GM19193 (cell line): Measurements from ENCODE around the gene SYNDIG1.

Experiments used
- POLR2A ChIP-seq: IDR thresholded peaks from 4 replicates; pipeline ENCODE4 v1.6.1; 2011; ENCODE audit not compliant: insufficient read depth, insufficient read length; ENCODE audit errors: extremely low read depth

SYNDIG1 gene

DNA sequence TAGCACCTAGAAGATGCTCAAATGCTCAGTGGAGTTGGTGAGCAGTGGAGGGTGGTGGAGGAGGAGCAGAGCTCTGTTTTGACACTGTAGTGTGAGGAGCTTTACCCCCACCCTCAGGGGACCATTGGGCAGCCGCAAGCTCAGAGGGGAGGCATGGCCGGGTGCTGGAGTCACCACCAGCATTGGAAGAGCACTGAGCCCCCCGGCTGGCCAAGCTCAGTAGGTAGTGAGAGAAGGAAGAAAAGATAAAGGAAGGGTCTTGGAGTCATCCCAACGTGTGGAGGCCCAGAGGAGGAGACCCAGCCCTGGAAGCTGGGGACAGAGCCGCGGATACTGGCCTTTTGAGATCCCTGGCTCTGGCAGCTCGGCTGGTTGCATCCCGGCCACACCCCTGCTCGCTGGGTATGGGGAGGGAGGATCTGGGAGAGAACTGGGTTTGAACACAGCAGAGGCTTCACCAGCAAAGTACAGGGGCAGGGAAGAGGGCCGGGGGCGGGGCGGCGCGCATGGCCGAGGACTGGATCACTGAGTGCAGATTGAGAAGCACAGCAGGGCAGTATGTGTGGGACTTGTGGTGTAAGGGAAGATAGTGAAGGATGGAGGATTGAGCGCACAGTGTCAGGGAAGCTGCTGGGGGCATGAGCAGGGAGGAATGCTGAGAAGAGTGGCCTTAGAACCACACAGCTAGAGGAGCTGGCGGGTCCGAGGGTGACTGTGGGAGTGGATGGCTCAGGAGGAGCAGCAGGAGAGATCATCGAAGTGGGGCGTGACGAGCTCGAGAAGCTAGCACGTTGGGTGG is 24.4 kb downstream of the SYNDIG1 start:
- no peak for TF ChIP-seq POLR2A

- no peak for TF ChIP-seq POLR2A
Measured at GRCh38 chr20:24494460-24494920, 25.1 kb downstream of the SYNDIG1 start.

GRCh38 chr20:24495266-24495665 is 25.8 kb downstream of the SYNDIG1 start:
- TF ChIP-seq POLR2A: no peak

GRCh38 chr20:24497851-24498250 is 28.4 kb downstream of the SYNDIG1 start:
- TF ChIP-seq POLR2A: no peak

- TF ChIP-seq POLR2A: no peak
Measured at GRCh38 chr20:24498641-24499040, 29.2 kb downstream of the SYNDIG1 start.

- no peak for TF ChIP-seq POLR2A
Measured at GRCh38 chr20:24499472-24499871, 30.0 kb downstream of the SYNDIG1 start.

DNA sequence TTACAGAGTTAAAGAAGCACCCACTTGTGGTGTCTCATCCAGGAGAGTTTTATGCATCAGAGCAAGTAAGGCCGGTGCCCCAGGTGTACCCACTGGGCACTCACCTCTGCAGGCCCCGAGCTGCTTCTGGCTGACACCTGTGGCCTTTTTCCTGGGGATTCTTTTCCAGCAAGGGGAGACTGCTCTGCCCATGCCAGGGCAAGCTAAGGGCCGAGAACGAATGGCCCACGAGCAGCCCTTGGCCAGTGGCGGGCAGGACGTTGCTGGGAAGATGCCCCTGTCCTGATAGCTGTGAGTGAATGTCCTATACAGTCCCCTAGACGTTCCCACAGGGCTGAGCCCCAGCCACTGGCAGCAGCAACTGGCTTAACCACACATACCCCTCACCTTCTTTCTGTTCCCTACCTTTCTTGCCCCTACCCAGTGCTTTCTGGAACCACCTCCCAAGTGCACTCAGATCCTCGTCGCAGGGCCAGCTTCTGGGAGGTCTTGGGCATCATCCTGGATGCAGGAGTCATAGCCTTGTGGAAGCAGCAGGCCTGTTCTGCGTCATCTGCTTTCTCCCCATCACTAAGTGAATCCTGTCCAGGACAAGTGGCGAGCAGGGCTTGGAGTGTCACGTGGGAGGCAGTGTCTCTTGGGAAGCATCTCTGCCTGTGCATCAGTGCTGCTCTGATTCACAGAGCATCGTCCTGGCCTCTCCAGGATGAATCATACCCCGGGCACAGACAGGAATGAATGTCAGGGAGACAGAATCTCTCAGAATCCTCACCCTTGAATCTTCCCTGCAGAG is 32.5 kb downstream of the SYNDIG1 start:
- TF ChIP-seq POLR2A: no peak

DNA sequence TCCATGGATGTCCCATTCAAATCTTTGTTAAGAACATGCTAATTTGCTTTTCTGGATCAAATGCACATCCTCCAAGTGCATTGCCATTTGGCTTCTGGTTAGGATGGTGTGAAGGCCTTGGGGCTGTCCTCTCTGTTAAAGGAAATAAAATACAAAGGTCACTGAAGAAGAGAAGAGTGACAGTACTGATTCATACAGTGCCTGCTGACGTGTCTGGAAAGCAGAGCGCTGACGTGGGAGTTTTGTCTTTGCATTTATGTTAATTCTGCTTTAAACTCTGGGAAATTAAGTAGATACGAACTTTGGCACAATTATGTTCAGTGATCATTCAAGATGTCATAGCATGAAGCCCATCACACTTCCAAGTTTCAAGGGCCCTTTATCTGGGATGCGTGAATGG is 33.2 kb downstream of the SYNDIG1 start:
- TF ChIP-seq POLR2A: no peak

DNA sequence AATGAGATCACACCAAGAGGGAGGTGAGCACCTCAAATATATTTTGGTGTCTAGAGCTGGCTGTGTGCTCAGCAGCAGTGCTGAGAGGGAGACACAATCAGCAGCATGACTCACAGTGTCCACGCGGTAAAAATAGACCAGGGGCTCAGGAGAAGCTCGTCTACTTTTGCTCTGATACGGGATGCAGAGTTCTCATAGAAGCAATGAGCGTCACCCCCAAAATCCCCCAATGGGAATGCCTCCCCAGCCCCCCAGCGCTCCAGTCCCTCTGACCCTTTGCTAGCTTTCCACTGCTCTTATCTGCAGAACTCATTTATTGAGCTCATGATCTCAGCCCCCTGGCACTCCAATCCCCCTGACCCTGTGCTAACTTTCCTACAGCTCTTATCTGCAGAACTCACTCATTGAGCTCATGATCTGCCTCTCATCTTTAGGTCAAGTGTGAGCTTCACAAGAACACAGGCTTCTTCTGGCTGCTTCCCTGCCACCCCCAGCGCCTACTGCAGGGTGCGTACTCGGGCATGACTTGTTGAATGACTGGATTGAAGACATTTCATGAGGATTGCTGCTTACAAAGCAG is 34.0 kb downstream of the SYNDIG1 start:
- TF ChIP-seq POLR2A: no peak

- TF ChIP-seq POLR2A: no peak
Measured at GRCh38 chr20:24504331-24505285, 35.2 kb downstream of the SYNDIG1 start.

- TF ChIP-seq POLR2A: no peak
Measured at GRCh38 chr20:24506146-24506545, 36.7 kb downstream of the SYNDIG1 start.

DNA sequence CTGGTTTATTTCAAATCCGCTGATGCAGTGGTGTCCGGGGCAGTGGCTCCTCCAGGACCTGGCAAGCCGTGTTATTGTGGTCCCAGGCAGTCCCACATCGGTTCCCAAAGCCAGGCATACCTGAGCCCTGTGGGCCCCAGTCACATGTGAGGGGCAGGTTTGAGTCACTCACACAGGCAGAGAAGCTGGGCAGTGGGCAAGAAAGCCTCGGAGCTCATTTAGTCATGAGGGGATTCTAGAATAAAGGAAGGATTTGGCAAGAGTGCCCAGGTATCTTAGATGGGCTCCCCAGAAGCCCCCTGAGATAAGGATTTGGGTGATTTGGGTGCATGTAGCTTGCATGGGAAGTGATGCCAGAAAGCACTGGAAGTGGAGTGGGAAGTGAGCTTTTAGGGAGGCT is 37.3 kb downstream of the SYNDIG1 start:
- TF ChIP-seq POLR2A: no peak

- TF ChIP-seq POLR2A: no peak
Measured at GRCh38 chr20:24507182-24507853, 37.9 kb downstream of the SYNDIG1 start.

DNA sequence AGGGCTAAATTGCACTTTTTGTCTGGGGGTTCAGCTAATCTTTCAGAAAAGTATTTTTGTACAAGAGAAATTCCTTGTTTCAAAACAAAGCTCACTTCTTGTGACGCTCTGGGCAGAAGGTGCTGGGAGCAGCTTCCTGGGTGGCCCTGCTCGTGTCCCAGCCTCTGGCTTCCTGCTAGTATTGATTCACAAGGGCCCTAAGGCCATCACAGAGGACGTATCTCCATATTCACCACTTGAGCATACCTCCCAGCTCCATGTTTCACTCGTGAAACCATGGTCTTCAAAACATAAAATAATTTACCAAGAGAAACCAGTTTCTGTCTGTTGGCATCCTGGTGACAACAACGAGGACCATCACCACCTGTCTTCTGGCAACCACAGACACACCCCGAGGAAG is 49.1 kb downstream of the SYNDIG1 start:
- no peak for TF ChIP-seq POLR2A

- TF ChIP-seq POLR2A: no peak
Measured at GRCh38 chr20:24519476-24519875, 50.0 kb downstream of the SYNDIG1 start.

GRCh38 chr20:24521032-24521431 is 51.6 kb downstream of the SYNDIG1 start:
- no peak for TF ChIP-seq POLR2A
